Myometrial cell (primary cell): ENCODE results near the gene PRF1. TPM values are rescaled to one million over a fixed set of nuclear protein-coding genes. Genes with fewer than 3 reads are reported as not detected.

ENCODE experiments used
- total RNA-seq: library from RNA; depleted of rRNA; stranded (reverse); fragments of >200 nt; gene quantifications from 2 replicates; pipeline ENCODE4 v1.2.3, GENCODE V29; 2015

The PRF1 gene
- not detected in 2 replicates for total RNA-seq

DNA sequence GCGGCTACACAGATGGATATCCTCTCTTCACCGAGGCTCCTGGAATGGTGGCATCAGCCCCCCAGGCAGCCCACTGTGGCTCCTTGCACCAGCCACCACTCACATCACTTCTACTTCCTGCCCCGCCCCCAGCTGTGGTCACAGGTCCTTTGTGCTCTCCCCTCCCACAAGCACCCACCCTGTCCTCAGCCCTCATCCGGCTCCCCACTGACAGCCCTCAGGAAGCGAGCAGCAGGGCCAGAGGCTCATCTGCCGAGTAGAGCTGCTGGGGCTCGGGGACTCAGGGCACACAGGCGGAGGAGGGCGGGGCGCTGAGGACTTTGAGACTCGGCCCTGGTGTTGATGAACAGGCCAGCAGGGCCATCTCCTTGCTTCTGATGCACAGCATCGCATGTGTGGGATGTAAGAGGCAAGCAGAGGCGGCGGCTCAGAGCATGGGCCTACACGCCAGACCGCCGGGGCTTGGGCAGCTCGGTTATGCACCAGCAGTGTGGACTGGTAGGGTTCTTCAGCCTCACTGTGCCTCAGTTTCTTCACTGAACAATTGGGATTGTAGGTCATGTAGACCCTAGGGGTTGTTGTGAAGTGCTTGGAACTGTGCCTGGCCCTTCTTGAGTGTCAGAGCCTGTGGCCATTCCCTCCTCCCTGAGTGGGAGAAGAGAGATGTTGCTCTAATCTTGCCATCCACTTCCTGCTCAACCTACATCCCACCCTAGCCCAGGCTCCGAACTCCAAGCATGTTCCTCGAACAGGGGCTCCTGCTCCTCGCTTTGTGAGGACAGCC is at the start of gene PRF1:
PRF1 (minus strand) TSS at position 77 of the 784 bp plus-strand sequence. CDS start 1,839 bp downstream, outside the sequence.

Other genes starting within 250 kb of the PRF1 start
- 20.4 and 22.2 TPM in 2 replicates for gene LRRC20, start 220.1 kb downstream of the PRF1 start, total RNA-seq
- 20.8 and 32.1 TPM in 2 replicates for gene EIF4EBP2, start 198.6 kb downstream of the PRF1 start, total RNA-seq
- gene NODAL, start 161.1 kb downstream of the PRF1 start, total RNA-seq = not detected in 2 replicates
- under 0.01 TPM in 2 replicates for gene PALD1, start 124.0 kb downstream of the PRF1 start, total RNA-seq
- under 0.01 and 0.18 TPM in 2 replicates for gene ADAMTS14, start 69.8 kb upstream of the PRF1 start, total RNA-seq
- gene TBATA, start 182.6 kb upstream of the PRF1 start, total RNA-seq = not detected in 2 replicates
- gene SGPL1, start 213.2 kb upstream of the PRF1 start, total RNA-seq = 15.6 and 23.4 TPM in 2 replicates